Thyroid gland (tissue), 4 donors: ENCODE measurements around the gene CAPN12.
"Not testable (repeated sequence)": the region's sequence is repeated elsewhere in the genome, so short reads cannot be mapped to it uniquely, and the experiment has no call there.

ENCODE experiments used
- POLR2A ChIP-seq, 2 donors: fragments of 450-650 bp; IDR thresholded peaks; one replicate each; pipeline ENCODE4 v1.6.1; 2017; ENCODE audit warnings: antibody characterized with exemption in 2 of 2, mild to moderate bottlenecking in 2 of 2, moderate library complexity in 1 of 2
- TF ChIP-seq, protein P1 (sequence below), 6 experiments: fragments of 200-600 bp in 3 of 6; fragments of 450-650 bp in 3 of 6; sonication (generic) in 3 of 6; IDR thresholded peaks; one replicate each; pipeline ENCODE4 v1.5.1; 2016 to 2019; ENCODE audit warnings: antibody characterized with exemption in 6 of 6, mild to moderate bottlenecking in 2 of 6, inconsistent platforms in 1 of 6, moderate library complexity in 1 of 6

DNA sequence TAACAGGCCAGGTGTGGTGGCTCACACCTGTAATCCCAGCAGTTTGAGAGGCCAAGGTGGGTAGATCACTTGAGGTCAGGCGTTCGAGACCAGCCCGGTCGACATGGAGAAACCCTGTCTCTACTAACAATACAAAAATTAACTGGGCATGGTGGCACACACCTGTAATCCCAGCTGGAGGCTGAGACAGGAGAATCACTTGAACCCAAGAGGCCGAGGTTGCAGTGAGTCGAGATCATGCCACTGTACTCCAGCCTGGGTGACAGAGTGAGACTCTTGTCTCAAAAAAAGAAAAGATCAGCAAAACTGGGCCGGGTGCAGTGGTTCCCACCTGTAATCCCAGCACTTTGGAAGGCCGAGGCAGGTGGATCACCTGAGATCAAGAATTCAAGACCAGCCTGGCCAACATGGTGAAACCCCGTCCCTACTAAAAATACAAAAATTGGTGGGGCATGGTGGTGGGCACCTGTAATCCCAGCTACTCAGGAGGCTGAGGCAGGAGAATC is 17.7 kb upstream of the CAPN12 start:
- TF ChIP-seq, protein P1, sequence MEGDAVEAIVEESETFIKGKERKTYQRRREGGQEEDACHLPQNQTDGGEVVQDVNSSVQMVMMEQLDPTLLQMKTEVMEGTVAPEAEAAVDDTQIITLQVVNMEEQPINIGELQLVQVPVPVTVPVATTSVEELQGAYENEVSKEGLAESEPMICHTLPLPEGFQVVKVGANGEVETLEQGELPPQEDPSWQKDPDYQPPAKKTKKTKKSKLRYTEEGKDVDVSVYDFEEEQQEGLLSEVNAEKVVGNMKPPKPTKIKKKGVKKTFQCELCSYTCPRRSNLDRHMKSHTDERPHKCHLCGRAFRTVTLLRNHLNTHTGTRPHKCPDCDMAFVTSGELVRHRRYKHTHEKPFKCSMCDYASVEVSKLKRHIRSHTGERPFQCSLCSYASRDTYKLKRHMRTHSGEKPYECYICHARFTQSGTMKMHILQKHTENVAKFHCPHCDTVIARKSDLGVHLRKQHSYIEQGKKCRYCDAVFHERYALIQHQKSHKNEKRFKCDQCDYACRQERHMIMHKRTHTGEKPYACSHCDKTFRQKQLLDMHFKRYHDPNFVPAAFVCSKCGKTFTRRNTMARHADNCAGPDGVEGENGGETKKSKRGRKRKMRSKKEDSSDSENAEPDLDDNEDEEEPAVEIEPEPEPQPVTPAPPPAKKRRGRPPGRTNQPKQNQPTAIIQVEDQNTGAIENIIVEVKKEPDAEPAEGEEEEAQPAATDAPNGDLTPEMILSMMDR (IDR thresholded peaks at IDR 0.05), result not testable (repeated sequence)
- not testable (repeated sequence) for TF ChIP-seq POLR2A (IDR thresholded peaks at IDR 0.05)
